ENCODE measurements around the gene CUEDC1.

GRCh38 chr17:57868007-57868909 lies 87.0 kb downstream of the CUEDC1 start:
- TF ChIP-seq CTCF (IDR thresholded peaks at IDR 0.05 in 4 of 5, conservative IDR thresholded peaks at IDR 0.05 in 1 of 5) = peak; percentile 41 to 65 (median 57)
- no peak for TF ChIP-seq POLR2A (IDR thresholded peaks at IDR 0.05)
